Epithelial cell of esophagus (primary cell): ENCODE measurements around the gene HERC2.
"Not testable (repeated sequence)": the region's sequence is repeated elsewhere in the genome, so short reads cannot be mapped to it uniquely, and the experiment has no call there.

ENCODE experiments used
- DNase-seq: peaks from one replicate; pipeline ENCODE4 v3.0.0; 2010; ENCODE audit warnings: low read depth
- H3K4me3 ChIP-seq: 2 replicates; pipeline ENCODE4 v1.5.1; 2011; ENCODE audit warnings: mild to moderate bottlenecking, low read length, control low read depth

Gene HERC2, protein sequence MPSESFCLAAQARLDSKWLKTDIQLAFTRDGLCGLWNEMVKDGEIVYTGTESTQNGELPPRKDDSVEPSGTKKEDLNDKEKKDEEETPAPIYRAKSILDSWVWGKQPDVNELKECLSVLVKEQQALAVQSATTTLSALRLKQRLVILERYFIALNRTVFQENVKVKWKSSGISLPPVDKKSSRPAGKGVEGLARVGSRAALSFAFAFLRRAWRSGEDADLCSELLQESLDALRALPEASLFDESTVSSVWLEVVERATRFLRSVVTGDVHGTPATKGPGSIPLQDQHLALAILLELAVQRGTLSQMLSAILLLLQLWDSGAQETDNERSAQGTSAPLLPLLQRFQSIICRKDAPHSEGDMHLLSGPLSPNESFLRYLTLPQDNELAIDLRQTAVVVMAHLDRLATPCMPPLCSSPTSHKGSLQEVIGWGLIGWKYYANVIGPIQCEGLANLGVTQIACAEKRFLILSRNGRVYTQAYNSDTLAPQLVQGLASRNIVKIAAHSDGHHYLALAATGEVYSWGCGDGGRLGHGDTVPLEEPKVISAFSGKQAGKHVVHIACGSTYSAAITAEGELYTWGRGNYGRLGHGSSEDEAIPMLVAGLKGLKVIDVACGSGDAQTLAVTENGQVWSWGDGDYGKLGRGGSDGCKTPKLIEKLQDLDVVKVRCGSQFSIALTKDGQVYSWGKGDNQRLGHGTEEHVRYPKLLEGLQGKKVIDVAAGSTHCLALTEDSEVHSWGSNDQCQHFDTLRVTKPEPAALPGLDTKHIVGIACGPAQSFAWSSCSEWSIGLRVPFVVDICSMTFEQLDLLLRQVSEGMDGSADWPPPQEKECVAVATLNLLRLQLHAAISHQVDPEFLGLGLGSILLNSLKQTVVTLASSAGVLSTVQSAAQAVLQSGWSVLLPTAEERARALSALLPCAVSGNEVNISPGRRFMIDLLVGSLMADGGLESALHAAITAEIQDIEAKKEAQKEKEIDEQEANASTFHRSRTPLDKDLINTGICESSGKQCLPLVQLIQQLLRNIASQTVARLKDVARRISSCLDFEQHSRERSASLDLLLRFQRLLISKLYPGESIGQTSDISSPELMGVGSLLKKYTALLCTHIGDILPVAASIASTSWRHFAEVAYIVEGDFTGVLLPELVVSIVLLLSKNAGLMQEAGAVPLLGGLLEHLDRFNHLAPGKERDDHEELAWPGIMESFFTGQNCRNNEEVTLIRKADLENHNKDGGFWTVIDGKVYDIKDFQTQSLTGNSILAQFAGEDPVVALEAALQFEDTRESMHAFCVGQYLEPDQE (N-terminal part only)

DNA sequence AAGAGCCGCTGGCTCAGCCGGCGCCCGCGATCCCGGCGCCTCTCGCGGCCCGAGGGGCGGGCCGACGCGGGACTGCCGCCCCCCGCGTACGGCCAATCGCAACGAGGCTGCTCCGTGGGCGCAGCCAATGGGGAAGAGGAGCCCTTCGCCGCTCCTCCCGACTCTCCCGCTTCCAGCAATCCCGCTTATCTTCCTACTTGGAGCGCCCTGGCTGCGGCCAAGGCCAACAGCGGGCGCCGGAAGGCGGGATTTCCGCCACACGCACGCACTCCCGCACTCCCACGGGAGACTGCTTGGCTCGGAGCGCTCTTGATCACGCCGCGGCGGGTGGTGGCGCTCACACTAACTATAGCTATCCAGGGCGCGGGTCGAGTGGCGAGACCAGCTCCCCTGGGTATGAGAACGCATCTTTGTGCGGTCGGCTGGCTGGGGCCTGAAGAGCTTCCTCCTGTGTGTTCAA, at the start of gene HERC2:
Gene HERC2, minus strand, starts transcription at position 51 of the 460 bp plus-strand sequence. CDS start 746 bp downstream, outside the sequence.
- H3K4me3 ChIP-seq = peak within 1 kb of the TSS; percentile 40
- DNase-seq = not testable (repeated sequence)

DNA sequence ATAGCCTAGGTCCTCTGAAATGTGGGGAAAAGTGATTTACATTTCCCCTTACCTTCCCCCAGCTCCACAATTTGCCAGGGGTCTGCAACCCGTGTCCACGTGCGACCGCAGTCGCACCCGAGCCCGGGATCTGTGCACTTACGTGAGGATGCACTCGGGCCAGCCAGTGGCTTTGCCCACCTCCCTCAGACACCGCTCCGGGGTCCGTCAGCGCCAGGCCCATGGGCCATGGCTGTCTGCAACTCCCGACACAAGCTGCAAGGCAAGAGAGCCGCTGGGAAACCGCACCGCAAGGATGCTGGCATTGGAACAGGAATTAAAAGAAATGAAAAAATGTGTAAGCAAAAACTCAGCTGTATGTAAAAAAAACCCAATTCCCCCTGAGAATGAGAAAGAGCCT, 43.5 kb upstream of the HERC2 start:
- not testable (repeated sequence) for H3K4me3 ChIP-seq, DNase-seq

DNA sequence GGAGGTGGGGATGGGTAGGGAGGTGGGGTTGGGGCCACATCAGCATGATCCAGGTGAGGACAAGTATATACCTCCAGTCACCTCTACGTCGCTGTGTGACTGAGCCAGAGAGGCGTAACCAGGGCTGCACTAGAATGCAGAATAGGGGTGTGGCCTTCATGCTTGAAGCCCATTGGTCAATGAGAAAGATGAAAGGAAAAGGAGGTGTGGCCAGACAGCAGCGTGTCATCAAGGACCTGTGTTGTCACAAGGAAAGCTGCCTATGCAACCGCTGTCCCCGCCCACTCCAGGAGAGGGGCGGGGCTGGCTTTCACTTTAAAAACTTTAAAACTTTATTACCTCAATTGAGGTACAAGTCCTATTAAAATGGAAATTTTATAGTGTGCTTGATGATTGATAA, 36.0 kb upstream of the HERC2 start, which contains the start of gene GOLGA6L24:
Gene GOLGA6L24, minus strand, starts transcription at position 101 of the 400 bp plus-strand sequence. Its CDS starts 61 bp downstream, at position 40.
- H3K4me3 ChIP-seq, DNase-seq: not testable (repeated sequence)

DNA sequence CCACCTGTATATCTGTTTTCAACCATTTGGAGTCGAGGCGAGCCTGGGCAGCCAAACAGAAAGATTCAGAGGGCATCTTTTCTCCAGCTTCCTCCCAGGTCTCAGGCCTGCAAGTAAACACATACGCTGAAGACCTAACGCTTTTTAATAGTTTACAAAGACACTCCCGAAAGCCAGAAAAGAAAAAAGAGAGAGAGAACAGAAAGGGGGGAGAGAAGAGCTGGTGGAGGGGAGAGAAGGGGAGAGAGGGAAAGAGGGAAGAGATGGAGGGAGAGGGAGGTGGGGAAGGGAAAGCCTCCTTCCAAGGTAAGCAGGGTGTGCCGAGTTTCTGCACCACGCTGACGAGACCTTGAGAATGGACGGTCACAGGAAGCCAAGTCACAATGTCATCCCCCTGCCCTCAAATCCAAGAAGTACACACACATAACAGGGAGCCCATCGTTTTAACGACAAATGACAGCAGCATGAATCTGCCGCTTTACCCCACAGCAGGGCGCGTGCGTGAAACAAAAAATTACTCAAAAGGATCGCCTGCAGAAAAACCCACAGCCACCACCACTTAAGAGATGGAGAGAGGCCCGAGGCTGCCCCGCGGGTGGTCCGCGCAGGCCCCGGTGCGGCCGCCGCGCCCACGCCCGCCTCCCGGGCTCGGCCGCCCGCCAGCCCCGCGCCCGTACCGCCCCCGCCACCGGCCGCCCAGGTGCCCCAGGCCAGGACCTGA, 461 bp downstream of the HERC2 start:
- not testable (repeated sequence) for DNase-seq
- peak overlapping the region; percentile 40 for H3K4me3 ChIP-seq

DNA sequence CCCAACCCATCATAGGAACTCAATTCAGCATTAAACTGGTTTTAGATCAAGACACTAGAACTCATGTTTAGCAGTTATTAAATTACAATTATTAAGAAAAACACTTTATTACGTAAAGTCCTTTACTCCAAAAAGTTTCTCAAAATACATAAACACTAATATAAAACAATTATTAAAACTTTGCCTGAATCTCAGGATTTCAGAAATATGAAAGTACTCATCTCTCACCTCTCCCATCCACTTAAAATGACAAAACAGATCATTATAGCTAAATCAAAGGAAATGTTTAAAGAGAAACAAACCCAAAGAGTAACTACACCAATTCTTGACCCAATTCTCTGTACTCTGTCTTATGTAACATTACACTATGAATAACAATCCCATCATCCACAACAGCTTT, 2.3 kb downstream of the HERC2 start:
- not testable (repeated sequence) for H3K4me3 ChIP-seq, DNase-seq

DNA sequence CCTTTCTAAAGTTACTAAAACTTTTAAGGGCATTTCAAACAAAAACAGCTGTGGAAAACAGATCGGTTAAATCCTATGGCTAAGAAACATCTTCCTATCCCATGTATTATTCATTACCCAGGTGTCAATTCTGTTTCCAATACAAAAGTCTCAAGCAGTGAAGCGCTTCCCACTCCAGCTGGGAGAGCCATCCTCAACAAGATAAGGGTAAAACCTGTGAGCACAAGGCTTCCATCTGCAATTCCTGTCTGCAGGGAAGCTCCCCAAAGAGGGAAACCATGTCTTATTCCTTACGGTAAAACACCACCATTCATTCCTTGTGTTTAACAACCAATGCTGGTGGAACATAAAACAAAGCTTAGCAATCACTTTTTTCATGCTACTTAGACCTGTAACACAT, 3.2 kb downstream of the HERC2 start:
- not testable (repeated sequence) for DNase-seq, H3K4me3 ChIP-seq

DNA sequence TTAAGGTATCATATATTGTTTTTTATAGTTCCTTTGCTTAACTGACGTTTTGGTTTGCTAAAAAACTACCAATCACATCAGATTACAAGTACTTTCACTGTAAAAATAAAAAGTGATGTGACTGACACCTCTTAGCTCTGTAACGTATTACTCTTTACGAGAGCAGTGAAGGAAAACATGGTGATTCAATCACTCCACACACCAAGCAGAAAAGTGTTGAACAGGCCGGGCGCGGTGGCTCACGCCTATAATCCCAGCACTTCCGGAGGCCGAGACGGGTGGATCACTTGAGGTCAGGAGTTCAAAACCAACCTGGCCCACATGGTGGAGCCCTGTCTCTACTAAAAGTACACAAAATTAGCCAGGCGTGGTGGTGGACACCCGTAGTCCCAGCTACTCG, 3.9 kb downstream of the HERC2 start:
- DNase-seq, H3K4me3 ChIP-seq: not testable (repeated sequence)

DNA sequence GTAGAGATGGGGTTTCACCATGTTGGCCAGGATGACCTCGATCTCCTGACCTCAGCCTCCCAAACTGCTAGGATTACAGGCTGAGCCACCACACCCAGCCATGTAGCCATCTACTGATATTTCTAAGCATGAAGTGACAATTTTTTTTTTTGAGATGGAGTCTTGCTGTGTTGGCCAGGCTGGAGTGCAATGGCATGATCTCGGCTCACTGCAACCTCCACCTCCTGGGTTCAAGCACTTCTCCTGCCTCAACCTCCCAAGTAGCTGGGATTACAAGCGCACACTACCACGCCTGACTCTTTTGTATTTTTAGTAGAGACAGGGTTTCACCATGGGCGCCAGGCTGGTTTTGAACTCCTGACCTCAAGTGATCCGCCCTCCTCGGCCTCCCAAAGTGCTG, 5.0 kb downstream of the HERC2 start:
- not testable (repeated sequence) for DNase-seq, H3K4me3 ChIP-seq

DNA sequence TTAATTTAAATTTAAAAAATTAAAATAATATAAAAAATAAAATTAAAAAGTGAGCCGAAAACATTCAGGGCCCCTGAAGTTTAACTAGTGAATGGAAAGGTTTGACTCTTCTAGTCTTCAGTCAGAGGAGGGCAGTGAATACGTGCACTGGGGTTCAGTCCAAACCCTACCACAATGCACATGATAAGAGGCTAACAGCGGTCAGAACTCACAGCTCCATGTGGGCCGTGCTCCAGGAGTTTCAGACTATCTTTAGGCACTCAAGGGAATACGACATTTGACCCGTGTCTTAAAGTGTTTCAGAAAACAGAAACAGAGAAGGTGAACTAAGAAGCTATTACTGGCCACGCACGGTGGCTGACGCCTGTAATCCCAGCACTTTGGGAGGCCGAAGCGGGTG, 11.5 kb downstream of the HERC2 start:
- DNase-seq = not testable (repeated sequence)

DNA sequence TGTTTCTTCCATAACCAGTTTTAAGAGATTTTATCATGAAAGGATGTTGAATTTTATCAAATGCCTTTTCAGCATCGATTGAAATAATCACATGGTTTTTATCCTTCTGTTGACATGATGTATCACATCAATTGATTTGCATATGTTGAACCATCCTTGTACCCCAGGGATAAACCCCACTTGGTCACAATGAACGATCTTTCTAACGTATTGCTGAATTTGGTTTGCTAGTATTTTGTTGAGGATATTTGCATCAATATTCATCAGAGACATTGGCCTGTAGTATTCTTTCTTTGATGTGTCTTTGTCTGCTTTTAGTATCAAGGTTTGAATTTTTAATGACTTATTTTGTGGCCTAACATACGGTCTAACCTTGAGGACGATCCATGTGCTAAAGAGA, 13.3 kb downstream of the HERC2 start:
- not testable (repeated sequence) for DNase-seq

More for the DNA sequence above, 11.5 kb downstream of the HERC2 start:
- H3K4me3 ChIP-seq = not testable (repeated sequence)

DNA sequence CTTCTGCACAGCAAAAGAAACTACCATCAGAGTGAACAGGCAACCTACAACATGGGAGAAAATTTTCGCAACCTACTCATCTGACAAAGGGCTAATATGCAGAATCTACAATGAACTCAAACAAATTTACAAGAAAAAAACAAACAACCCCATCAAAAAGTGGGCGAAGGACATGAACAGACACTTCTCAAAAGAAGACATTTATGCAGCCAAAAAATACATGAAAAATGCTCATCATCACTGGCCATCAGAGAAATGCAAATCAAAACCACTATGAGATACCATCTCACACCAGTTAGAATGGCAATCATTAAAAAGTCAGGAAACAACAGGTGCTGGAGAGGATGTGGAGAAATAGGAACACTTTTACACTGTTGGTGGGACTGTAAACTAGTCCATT, 16.3 kb downstream of the HERC2 start:
- H3K4me3 ChIP-seq, DNase-seq: not testable (repeated sequence)

More for the DNA sequence above, 13.3 kb downstream of the HERC2 start:
- not testable (repeated sequence) for H3K4me3 ChIP-seq

DNA sequence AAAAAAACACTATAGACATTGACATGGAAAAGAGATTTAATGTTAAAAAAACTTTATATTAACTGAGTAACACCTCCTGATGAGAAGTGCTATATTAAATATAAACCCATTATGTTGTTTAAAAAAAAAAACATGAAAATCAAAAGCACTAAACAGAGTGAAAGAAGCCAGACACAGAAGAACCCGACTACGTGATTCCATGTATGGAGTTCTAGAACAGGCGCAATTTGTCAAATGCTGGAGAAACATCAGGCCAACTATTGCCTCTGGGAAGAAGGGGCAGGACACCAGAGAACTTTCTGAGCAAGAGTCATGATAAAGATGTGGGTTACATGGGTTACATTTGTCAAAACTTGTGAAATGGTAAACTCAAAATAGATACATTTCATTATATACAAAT, 24.5 kb downstream of the HERC2 start:
- H3K4me3 ChIP-seq, DNase-seq: not testable (repeated sequence)

DNA sequence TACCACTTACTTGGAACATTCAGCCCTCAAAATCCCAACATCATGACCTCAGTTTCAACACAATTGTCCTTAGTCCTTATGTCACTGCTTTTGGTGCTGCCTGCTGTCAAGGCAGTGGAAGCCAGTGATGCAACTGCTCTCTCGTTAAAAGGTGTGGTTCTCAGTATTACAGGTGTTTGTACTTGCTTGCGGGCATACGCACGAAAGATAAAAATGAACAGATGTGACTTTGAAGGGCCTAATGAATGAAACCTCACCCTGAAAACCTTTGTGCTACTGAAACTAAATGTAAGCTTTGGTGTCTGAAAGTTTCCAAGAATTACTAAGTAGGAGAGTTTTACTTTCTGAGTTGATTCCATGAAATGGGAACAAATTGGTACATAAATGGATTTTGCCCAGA, 25.2 kb downstream of the HERC2 start:
- not testable (repeated sequence) for H3K4me3 ChIP-seq, DNase-seq

DNA sequence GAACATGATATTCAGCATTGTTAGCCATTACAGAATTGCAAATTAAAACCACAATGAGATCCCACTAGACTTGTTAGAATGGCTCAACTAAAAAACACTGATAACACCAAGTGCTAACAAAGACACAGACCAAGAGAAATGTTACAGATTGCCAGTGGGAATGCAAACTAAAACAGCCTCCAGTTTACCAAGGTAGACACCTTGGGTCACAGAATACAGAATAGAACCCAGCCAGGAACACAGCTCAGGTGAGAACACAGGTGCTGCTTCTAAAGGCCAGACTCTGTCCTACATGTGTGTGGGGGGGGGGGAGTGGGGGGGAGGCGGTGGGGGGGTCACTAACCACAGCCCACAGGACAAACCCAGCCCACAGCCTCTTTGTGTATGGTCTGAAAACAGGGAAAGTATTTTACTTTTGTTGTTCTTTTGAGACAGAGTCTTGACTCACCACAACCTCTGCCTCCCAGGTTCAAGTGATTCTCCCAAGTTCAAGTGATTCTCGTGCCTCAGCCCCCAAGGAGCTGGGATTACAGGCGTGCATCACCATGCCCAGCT, 26.9 kb downstream of the HERC2 start:
- not testable (repeated sequence) for DNase-seq, H3K4me3 ChIP-seq

DNA sequence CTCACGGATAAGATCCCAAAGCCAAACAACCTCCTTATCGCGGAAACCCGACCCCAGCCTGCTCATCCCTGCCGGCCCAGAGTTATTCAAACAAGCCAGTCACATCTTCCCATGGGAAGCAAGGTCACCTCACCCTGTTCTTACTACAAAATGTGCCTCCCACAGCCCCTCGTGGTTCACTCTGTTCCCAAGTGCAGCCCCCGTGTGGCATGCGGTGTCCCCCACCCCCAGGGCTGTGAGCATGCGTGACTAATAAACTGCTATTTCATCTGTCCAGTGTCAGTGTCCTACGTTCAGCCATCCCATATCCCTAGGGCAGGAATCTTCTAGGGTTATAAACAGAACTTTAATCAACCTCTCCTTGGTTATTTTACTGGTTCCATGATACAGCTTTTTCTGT, 27.4 kb downstream of the HERC2 start:
- not testable (repeated sequence) for H3K4me3 ChIP-seq, DNase-seq
